ENCODE measurements around the gene CLMP.

- TF ChIP-seq CTCF (tag by site-specific recombination; IDR thresholded peaks at IDR 0.05) (no peak), ZFP41 (tag by site-specific recombination; IDR thresholded peaks at IDR 0.05; ENCODE audit: borderline replicate concordance) (no peak), ZNF169 (tag by site-specific recombination; IDR thresholded peaks at IDR 0.05) (no peak)
These were observed 141.9 kb downstream of the CLMP start for GRCh38 chr11:123052901-123053721.
